GM19468 (cell line): ENCODE measurements around the gene AMMECR1.

Experiments used
- ATAC-seq: cut with Tn5 transposase; IDR thresholded peaks from one replicate; pipeline ENCODE4 v1.9.1; 2021; ENCODE audit warnings: mild to moderate bottlenecking, moderate library complexity, moderate number of reproducible peaks; ENCODE audit not compliant: unreplicated experiment; ENCODE audit errors: extremely low read depth

Gene AMMECR1

GRCh38 chrX:110216027-110216426 lies 101.9 kb downstream of the AMMECR1 start:
- ATAC-seq, result no peak

GRCh38 chrX:110215411-110215810 lies 102.5 kb downstream of the AMMECR1 start:
- ATAC-seq, result no peak

DNA sequence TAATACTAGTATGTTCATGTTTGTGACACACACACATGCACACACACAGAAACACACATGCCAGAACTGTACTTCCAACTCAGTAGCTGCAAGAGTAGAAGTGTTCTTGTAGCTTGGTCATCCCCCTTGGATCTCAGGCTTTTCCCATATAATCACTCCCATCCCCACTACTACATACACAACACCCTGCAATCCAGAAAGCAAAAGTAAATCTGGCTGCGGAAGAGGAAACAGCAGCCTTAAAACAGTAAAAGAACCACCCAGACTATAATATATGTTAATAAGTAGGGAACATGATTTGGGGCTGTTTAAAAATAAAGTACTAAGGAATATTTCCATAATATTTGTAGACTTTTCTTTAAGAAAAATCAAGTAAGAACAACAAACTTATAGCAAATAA lies 103.2 kb downstream of the AMMECR1 start:
- ATAC-seq, result no peak

- ATAC-seq, result no peak
Measured at GRCh38 chrX:110213183-110213582, 104.7 kb downstream of the AMMECR1 start.

DNA sequence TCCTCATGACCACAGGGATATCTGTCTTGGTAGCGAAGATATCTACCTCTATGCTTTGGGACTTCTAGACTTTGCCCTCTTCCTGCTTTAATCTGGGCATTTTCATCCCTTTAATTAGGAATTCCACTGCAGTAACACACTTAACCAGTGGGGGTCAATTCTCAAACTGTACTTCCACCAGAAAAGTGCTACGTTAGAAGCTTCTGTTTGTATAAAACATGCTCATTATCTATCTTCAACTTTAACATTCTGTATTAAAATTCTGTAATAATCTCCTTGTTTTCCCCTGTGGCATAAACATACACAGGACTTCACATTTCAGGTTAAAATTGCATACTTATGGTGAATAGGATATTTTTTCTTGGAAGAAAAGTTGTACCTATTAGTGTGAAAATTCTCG lies 105.6 kb downstream of the AMMECR1 start:
- ATAC-seq, result no peak

GRCh38 chrX:110211340-110211739 lies 106.5 kb downstream of the AMMECR1 start:
- no peak for ATAC-seq

DNA sequence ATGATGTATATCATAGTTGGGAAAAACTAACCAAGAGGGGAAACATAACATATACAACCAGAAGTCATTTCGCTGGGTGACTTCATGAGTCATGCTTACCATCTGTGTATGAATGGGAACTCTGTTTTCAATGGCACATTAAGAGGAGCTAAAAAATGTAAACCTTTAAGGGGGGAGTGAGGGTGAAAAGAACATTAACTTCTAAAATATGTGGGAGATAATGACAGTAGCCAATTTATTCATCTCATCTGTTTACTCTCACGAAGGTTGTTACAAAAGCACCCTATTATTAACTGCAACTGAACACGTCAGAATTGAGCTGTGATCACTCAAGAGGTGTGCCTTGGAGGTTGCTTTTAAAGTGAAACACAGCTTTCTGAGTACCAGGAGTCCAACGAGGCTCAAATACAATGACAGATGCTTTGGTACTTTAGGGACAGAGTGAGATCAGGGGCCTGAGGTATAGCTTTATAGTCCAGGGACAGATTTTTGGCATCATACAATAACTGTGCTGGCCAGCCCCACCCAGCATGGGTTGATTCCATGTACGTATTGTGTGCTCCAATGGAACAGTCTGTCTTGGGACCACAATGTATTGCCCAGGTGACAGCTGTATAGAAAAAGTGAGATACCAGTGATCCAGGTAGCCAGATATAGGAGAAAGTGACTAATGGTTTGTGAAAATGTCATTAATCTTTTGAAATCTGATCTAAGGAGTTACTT lies 107.3 kb downstream of the AMMECR1 start:
- no peak for ATAC-seq

DNA sequence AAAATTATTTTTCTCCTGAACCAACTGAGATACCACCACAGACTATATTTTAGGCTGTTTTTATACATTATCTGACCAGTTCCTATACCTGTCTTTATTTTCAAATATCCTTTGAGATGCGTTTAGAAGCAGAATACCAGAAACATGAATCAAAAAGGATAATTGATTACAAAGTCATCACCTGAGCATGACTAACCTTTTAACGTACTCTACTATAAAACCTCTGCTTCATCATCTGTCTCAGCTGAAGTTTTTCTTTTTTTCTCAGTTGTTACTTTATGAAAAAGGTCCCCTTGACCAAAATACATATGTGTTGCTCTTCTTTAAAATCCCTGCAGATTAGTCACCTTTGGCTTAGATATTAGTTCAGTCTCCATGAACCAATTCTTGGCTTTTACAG lies 109.8 kb downstream of the AMMECR1 start:
- ATAC-seq, result no peak

GRCh38 chrX:110204986-110205385 lies 112.9 kb downstream of the AMMECR1 start:
- no peak for ATAC-seq

DNA sequence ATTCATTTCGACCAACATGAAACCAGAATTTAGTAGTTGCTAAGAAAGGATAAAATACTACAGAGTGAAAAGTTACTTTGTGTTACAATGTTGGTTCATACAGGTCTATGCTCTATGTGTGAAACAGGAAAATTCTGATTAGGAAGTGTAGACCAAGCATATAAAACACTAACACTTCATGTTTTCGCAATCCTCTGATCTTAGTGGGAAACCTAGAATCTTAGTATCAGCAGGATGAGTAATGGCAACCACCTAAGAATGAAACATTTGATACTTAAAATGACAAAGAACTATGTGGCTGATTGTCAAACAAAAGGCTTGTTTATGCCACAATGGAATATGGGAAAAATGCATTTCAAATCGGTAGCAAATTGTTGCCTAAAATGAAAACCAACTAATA lies 116.1 kb downstream of the AMMECR1 start:
- no peak for ATAC-seq

DNA sequence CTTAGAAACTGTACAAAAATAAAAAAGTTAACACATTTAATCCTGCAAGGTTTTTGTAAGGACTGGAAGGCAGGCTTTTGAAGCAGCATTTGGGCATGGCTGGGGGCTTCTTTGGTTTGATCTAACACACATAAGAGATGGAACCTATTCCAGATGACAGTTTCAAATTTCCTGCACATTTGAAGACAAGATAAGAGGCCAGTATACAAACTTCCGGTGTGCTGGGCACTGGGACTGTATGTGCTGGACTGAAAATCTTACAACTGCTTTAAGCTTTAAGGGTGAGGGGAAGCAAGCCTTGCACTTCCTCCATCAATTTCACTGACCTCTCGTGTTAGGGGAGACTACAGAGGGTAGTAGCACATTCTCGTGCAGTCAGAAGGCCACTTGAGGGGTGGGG lies 122.9 kb downstream of the AMMECR1 start:
- no peak for ATAC-seq

DNA sequence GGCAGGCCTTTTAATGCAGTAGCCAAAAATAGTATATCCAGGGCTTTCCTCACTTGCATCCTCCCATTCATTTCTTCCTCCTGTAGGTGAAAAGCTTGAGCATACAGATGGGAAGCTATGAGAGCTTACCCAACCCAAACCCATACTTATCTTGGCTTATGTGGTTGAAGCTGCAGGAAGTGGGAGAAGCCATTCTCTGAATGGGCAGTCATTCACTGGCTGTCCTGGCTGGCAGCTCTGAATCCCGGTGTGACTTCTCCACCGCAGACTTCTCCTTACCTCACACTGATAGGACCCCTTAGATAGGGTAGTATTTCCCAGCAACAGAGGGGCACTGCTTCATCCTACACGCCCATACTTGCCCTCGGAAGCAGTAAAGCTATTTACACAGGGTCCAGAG lies 125.4 kb downstream of the AMMECR1 start:
- no peak for ATAC-seq

DNA sequence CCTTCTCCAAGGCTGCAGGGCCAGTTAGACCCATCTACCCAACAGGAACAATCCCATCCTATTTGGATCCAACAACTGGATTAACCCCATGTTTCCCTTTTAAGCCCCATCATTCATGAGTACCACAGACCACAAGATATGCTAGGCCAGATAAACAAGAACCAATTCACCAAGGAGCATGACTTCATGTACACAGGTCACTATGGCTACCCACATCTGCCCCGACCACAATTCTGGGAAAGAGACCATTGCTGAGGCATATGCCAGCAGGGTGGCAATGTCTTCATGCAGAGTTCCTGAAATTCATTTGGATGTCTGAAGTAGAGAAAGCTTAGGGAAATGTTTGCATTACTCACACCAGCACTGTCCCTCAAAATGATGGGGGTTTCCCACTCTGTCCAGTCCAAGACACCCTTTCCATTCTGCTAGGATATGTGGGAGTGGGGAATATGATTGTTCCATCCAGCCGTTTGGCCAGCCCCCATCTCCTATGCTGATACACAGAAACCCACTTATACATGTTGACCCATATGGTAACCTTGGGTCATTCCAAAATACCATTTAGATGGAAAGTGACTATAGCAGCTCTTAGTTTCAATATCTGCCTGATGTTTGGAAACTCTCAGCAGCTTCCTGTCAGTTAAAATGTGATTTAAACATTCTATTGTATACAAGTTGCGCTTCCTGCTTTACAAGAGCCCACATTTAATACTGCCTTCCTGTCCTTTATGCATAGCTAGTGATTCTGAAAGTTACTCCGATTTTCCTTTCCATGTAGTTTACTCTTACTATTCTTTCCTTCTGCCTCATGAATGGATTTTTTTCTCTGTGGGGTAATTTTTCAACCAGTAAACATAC lies 129.0 kb downstream of the AMMECR1 start:
- no peak for ATAC-seq

DNA sequence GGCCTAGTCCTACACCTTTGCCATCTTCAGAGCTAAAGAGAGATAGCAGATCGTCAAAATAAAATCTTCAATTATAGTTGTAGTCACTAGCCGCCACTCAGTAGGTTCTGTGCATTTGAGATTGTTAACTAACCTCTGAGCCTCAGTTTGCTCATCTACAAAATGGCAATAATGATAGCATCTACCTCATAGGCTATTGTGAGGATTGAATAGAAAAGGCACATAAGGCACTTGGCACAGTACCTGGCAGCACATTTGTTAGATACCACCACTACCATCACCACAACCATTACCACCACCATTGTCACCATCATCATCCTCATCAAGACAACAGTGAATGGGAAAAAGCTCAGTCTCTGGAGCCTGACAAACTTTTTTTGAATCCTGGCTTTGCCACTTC lies 134.6 kb downstream of the AMMECR1 start:
- ATAC-seq, result no peak

- ATAC-seq, result no peak
Measured at GRCh38 chrX:110182865-110183264, 135.0 kb downstream of the AMMECR1 start.

GRCh38 chrX:110182362-110182761 lies 135.5 kb downstream of the AMMECR1 start:
- no peak for ATAC-seq

DNA sequence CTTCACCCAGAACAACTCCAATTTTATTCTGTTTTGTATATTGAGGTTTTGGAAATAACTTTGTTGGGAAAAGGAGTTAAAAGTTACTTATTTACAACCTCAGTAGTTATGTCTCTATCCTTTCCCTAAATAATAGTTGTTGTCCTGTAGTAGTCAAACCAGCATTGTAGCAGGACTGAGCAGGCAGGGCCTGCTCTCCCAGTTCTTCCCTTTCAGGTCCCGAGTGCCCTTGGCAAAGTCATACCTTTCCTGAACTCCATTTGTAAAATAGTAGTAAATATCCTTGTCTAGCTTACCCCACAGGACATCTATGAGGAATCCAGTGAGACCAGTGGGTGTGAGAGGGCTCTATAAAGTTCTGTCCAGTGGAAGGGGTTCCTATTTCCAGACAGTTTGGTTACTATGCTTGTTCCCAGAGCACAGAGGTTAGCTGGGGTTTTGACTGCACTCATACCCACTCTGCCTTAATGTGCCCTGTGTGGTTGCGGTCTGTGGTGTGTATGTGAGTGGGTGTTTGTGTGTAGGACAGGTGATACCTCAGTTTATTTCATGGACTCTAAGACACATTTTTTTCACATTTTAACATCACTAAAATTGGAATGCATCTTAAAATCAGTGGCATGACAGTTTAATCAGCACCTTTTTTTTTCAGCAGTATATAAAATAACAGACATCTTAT lies 136.3 kb downstream of the AMMECR1 start:
- ATAC-seq, result no peak

- no peak for ATAC-seq
Measured at GRCh38 chrX:110180928-110181310, 137.0 kb downstream of the AMMECR1 start.

DNA sequence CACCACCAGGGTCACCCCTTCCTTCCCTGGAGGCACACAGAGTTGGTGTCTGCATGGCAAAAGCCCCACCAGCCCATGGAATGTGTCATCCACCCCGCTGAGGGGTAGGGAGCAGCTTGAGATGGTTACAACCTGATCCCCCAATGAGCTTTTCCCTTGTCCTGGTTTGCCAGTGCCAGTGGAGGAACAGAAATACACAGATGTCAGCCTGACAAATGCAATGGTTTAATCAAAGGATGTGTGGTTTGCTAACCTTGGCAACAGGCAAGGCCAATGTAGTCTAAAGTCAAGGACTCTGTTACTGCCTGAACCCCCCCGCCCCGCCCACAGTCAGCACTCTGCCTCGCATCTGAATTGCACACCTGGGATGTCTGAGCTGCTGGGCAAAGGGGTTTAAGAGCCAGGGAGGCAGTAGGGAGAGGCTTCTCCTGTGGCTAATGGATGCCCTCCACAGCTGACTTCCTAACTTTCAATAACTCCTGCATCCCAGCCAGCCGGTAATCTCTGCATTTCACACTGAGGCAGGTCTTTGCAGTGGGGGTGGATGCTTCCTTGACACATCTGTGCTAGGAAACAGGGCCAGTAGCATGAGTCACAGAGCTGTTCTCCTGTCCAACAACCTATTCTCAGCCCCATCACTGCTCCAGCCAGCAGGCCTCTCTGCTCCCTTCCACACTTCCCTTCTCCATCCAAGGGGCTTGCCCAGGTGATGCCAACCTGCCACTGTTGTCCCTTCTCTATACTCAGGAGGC lies 137.5 kb downstream of the AMMECR1 start:
- no peak for ATAC-seq

DNA sequence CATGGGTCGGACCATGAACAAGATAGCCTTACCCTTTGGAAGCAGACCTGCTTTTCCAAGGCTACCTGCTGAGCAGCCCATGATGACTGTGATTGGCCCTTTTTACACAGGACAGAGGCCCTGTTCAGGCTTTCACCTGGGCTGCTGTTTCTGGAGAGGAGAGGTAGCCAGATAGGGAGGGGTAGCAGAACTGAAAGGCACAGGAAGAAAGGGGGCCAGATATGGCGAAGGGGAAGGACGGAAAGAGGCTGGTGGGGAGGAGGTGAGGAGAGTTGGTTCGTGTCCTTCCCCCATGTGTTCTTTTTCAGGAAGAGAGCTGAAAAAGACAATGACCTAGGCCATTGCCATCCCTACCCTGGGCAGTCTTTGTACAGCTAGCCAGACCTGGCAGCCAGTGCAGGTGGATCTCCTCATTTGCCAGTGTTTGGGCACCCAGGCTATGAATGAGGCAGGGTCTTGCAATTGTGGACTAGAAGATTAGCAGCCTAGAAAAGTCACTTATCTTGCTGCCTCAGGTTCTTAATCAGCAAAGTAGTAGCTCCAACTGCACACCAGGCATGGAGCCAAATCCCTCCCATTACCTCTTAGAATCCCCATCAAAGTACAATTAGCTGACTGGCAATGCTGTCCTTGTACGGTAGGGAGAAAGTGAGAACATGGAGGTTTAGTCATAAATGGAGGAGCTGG lies 139.6 kb downstream of the AMMECR1 start:
- ATAC-seq, result no peak
